RWPE1 (cell line): ENCODE measurements around the gene KDM3B.
A peak's percentile ranks its signal among the peaks of the same experiment; 100 is the strongest.

ENCODE experiments used
- CTCF ChIA-PET: fragments of 350-600 bp; sonication (Branson Sonifier 250); formaldehyde crosslinking; extraction: SDS; loops from one replicate; lab custom pipeline; 2021; lab: Yijun Ruan, JAX
- POLR2A ChIA-PET: fragments of 400-600 bp; formaldehyde crosslinking; extraction: SDS; loops from one replicate; lab custom pipeline; 2020; ENCODE audit warnings: antibody characterized with exemption; ENCODE audit not compliant: low non-redundant PET; lab: Yijun Ruan, JAX
- DNase-seq: peaks from one replicate; pipeline ENCODE4 v3.0.0; 2012; ENCODE audit warnings: low spot score
- H3K27ac ChIP-seq: fragments of 450-650 bp; 2 replicates; pipeline ENCODE4 v1.5.1; 2017
- CTCF ChIP-seq: fragments of 450-650 bp; conservative IDR thresholded peaks from 2 replicates; pipeline ENCODE4 v1.5.1; 2017; ENCODE audit warnings: low read depth, mild to moderate bottlenecking

The KDM3B gene

GRCh38 chr5:138349852-138350562, 2.5 kb upstream of the KDM3B start:
- ChIA-PET CTCF (interaction anchor here (0.6 to 1.5 kb wide), 3 partner anchors 10 to 1230 kb away, joined by 4 to 8 read pairs (median 4); partner anchors contain the start of gene CDC25C), POLR2A (no interaction called here)
- TF ChIP-seq CTCF: no peak
- peak overlapping the region; percentile 80 for H3K27ac ChIP-seq
- DNase-seq: no peak

- POLR2A ChIA-PET: interaction anchor here (0.6 kb wide), 1 partner anchor 1635 kb away, joined by 5 read pairs; no protein-coding TSS in a partner anchor
- no peak for TF ChIP-seq CTCF
- no peak for DNase-seq
- CTCF ChIA-PET: interaction anchor here (0.6 to 1.5 kb wide), 3 partner anchors 11 to 1231 kb away, joined by 4 to 8 read pairs (median 4); partner anchors contain the start of gene CDC25C
- peak overlapping the region; percentile 68; the same call in 1 of the 2 replicates for H3K27ac ChIP-seq
Measured at GRCh38 chr5:138350563-138350890, 2.0 kb upstream of the KDM3B start.

- no peak overlapping the region for H3K27ac ChIP-seq
- DNase-seq: peak; percentile 39
- no peak for TF ChIP-seq CTCF
- CTCF ChIA-PET: interaction anchor here (0.7 to 2.9 kb wide), 5 partner anchors 11 to 110 kb away, joined by 3 to 86 read pairs (median 8); partner anchors contain the start of genes CDC25C and FAM53C
- POLR2A ChIA-PET: interaction anchor here (0.6 kb wide), 1 partner anchor 1635 kb away, joined by 5 read pairs; no protein-coding TSS in a partner anchor
Measured at GRCh38 chr5:138351056-138351455, 1.4 kb upstream of the KDM3B start.

- POLR2A ChIA-PET: interaction anchor here (1.4 kb wide), 1 partner anchor 14 kb away, joined by 12 read pairs; the partner anchor contains the start of gene FAM53C
- CTCF ChIA-PET: interaction anchor here (0.6 to 2.9 kb wide), 14 partner anchors 8 to 308 kb away, joined by 3 to 86 read pairs (median 4); partner anchors contain the start of genes CDC25C and FAM53C
- no peak for DNase-seq
- no peak for TF ChIP-seq CTCF
- no peak overlapping the region for H3K27ac ChIP-seq
Measured at GRCh38 chr5:138351517-138351916, 968 bp upstream of the KDM3B start.

- POLR2A ChIA-PET: interaction anchor here (0.6 to 1.8 kb wide), 5 partner anchors 13 to 175 kb away, joined by 3 to 12 read pairs (median 6); partner anchors contain the start of genes CDC25C and FAM53C
- peak; percentile 58 for DNase-seq
- peak overlapping the region; percentile 92 for H3K27ac ChIP-seq
- peak; percentile 78; the same call in 1 of the 2 replicates for TF ChIP-seq CTCF
- CTCF ChIA-PET: interaction anchor here (0.5 to 2.9 kb wide), 38 partner anchors 9 to 515 kb away, joined by 3 to 86 read pairs (median 4); partner anchors contain the start of genes CDC23, CDC25C, FAM53C and KIF20A
Measured at GRCh38 chr5:138352722-138353559, 456 bp downstream of the KDM3B start.
